Activated CD4-positive, alpha-beta T cell treated with anti-CD3 and anti-CD28 coated beads for 36 hours (primary cell): ENCODE measurements around the gene RHOT2. TPM values are rescaled to one million over a fixed set of nuclear protein-coding genes. Genes with fewer than 3 reads are reported as not detected.

ENCODE experiments used
- ATAC-seq: fragments of 200-7000 bp; cut with Tn5 transposase; one replicate; pipeline ENCODE4 v1.10.0; 2021; ENCODE audit warnings: mild to moderate bottlenecking, moderate library complexity
- CTCF ChIA-PET: fragments of 350-600 bp; sonication (Branson Sonifier 250); formaldehyde crosslinking; loops from one replicate; lab custom pipeline; 2021; ENCODE audit warnings: antibody characterized with exemption; lab: Charles Lee
- POLR2A ChIA-PET: fragments of 350-600 bp; sonication (Branson Sonifier 250); formaldehyde crosslinking; loops from one replicate; lab custom pipeline; 2021; ENCODE audit warnings: antibody characterized with exemption, inconsistent platforms; lab: Charles Lee
- DNase-seq: peaks from one replicate; pipeline ENCODE4 v3.0.0-alpha.2; 2020
- H3K27ac Mint-ChIP-seq: one replicate; pipeline ENCODE4 v1.8.0; 2021; ENCODE audit warnings: mixed read lengths
- H3K27me3 Mint-ChIP-seq: one replicate; pipeline ENCODE4 v1.8.0; 2021; ENCODE audit warnings: mixed read lengths
- H3K36me3 Mint-ChIP-seq: one replicate; pipeline ENCODE4 v1.8.0; 2021; ENCODE audit warnings: low read depth, mixed read lengths
- H3K4me1 Mint-ChIP-seq: one replicate; pipeline ENCODE4 v1.8.0; 2021; ENCODE audit warnings: mixed read lengths
- H3K4me3 Mint-ChIP-seq: one replicate; pipeline ENCODE4 v1.8.0; 2021; ENCODE audit warnings: mild to moderate bottlenecking, moderate library complexity, mixed read lengths
- H3K9me3 Mint-ChIP-seq: one replicate; pipeline ENCODE4 v1.8.0; 2021; ENCODE audit warnings: low read depth, mixed read lengths
- intact Hi-C, 2 experiments: fragments of 100-400 bp; cut with DNase I in 1 of 2; cut with micrococcal nuclease in 1 of 2; formaldehyde crosslinking; loops; one replicate each; pipeline versions ENCODE4 v1.14.2 to v1.15.1; 2022 to 2024; cut with DNase I, micrococcal nuclease
- total RNA-seq, 2 experiments: library from RNA; stranded (reverse); gene quantifications; one replicate each; pipeline ENCODE4 v1.2.3, GENCODE V29; 2021

RHOT2 gene
- total RNA-seq, 2 experiments from 2014 or later, result 123 to 130 TPM

- CTCF ChIA-PET, result no interaction called here
- POLR2A ChIA-PET, result interaction anchor here (1.0 kb wide), 1 partner anchor 740 kb away, joined by 3 read pairs; the partner anchor contains the start of gene UQCC4
- ATAC-seq (peak; percentile 52), DNase-seq (peak; percentile 96)
- intact Hi-C loops, result loop anchor here (1.0 to 5.0 kb wide), 16 partner anchors 10 to 1092 kb away; partner anchors contain the start of genes METTL26 (in 2 of the 2), ANTKMT (in 1 of the 2), AXIN1 (in 1 of the 2) and CAPN15 (in 1 of the 2)
- H3K27ac Mint-ChIP-seq, result peak within 1 kb of the TSS; percentile 73
- H3K9me3 Mint-ChIP-seq, result no peaks in the 10 kb centered on the region
- H3K4me3 Mint-ChIP-seq, result peak within 1 kb of the TSS; percentile 76
- H3K4me1 Mint-ChIP-seq, result peaks cover 37% of the 10 kb centered on the region
- peaks cover 21% of the 10 kb centered on the region for H3K36me3 Mint-ChIP-seq
- peaks cover 2% of the 10 kb centered on the region for H3K27me3 Mint-ChIP-seq
Observed at GRCh38 chr16:679814-680624, 12.1 kb downstream of the RHOT2 start, which contains the start of gene STUB1. Gene STUB1, plus strand, starts transcription at chr16:680410. Its CDS starts 116 bp downstream, at chr16:680526.

GRCh38 chr16:680625-680945, 12.7 kb downstream of the RHOT2 start:
- H3K9me3 Mint-ChIP-seq, result no peaks in the 10 kb centered on the region
- POLR2A ChIA-PET, result no interaction called here
- peak overlapping the region; percentile 76 for H3K4me3 Mint-ChIP-seq
- ATAC-seq (no peak), DNase-seq (no peak)
- peaks cover 35% of the 10 kb centered on the region for H3K4me1 Mint-ChIP-seq
- intact Hi-C loops, result loop anchor here (1.0 to 5.0 kb wide), 12 partner anchors 10 to 1092 kb away; partner anchors contain the start of genes METTL26 (in 2 of the 2), ANTKMT (in 1 of the 2), CAPN15 (in 1 of the 2) and CHTF18 (in 1 of the 2)
- CTCF ChIA-PET, result interaction anchor here (1.0 kb wide), 1 partner anchor 37 kb away, joined by 4 read pairs; no protein-coding TSS in a partner anchor
- peak overlapping the region; percentile 47 for H3K27ac Mint-ChIP-seq
- peaks cover 24% of the 10 kb centered on the region for H3K36me3 Mint-ChIP-seq
- no peaks in the 10 kb centered on the region for H3K27me3 Mint-ChIP-seq

GRCh38 chr16:680967-681745, 13.2 kb downstream of the RHOT2 start:
- no peaks in the 10 kb centered on the region for H3K27me3 Mint-ChIP-seq
- ChIA-PET CTCF (interaction anchor here (0.6 to 1.0 kb wide), 2 partner anchors 38 to 59 kb away, joined by 4 read pairs; no protein-coding TSS in a partner anchor), POLR2A (no interaction called here)
- peak; percentile 40 for DNase-seq
- intact Hi-C loops, result loop anchor here (1.0 to 5.0 kb wide), 12 partner anchors 9 to 1091 kb away; partner anchors contain the start of genes METTL26 (in 2 of the 2), ANTKMT (in 1 of the 2), CAPN15 (in 1 of the 2) and CHTF18 (in 1 of the 2)
- peak overlapping the region; percentile 47 for H3K27ac Mint-ChIP-seq
- ATAC-seq, result no peak
- peak overlapping the region; percentile 76 for H3K4me3 Mint-ChIP-seq
- peaks cover 36% of the 10 kb centered on the region for H3K4me1 Mint-ChIP-seq
- H3K36me3 Mint-ChIP-seq, result peaks cover 28% of the 10 kb centered on the region
- no peaks in the 10 kb centered on the region for H3K9me3 Mint-ChIP-seq

GRCh38 chr16:681746-682427, 14.0 kb downstream of the RHOT2 start:
- Mint-ChIP-seq H3K27me3 (no peaks in the 10 kb centered on the region), H3K4me3 (peak overlapping the region; percentile 76), H3K4me1 (peaks cover 34% of the 10 kb centered on the region), H3K27ac (peak overlapping the region; percentile 26), H3K36me3 (peaks cover 32% of the 10 kb centered on the region), H3K9me3 (no peaks in the 10 kb centered on the region)
- POLR2A ChIA-PET, result no interaction called here
- ATAC-seq (no peak), DNase-seq (no peak)
- intact Hi-C loops, result loop anchor here (5.0 kb wide), 7 partner anchors 40 to 1090 kb away; partner anchors contain the start of genes ANTKMT (in 1 of the 2), CAPN15 (in 1 of the 2), DECR2 (in 1 of the 2) and EME2 (in 1 of the 2)
- CTCF ChIA-PET, result interaction anchor here (0.6 to 1.0 kb wide), 2 partner anchors 39 to 60 kb away, joined by 4 read pairs; no protein-coding TSS in a partner anchor

- POLR2A ChIA-PET, result no interaction called here
- intact Hi-C loops, result loop anchor here (5.0 kb wide), 7 partner anchors 40 to 1090 kb away; partner anchors contain the start of genes ANTKMT (in 1 of the 2), CAPN15 (in 1 of the 2), DECR2 (in 1 of the 2) and EME2 (in 1 of the 2)
- peak overlapping the region; percentile 58 for H3K27ac Mint-ChIP-seq
- no peaks in the 10 kb centered on the region for H3K27me3 Mint-ChIP-seq
- CTCF ChIA-PET, result interaction anchor here (0.6 kb wide), 1 partner anchor 195 kb away, joined by 4 read pairs; no protein-coding TSS in a partner anchor
- ATAC-seq (no peak), DNase-seq (no peak)
- H3K4me1 Mint-ChIP-seq, result peaks cover 34% of the 10 kb centered on the region
- H3K9me3 Mint-ChIP-seq, result no peaks in the 10 kb centered on the region
- peak overlapping the region; percentile 76 for H3K4me3 Mint-ChIP-seq
- H3K36me3 Mint-ChIP-seq, result peaks cover 32% of the 10 kb centered on the region
Observed at GRCh38 chr16:682493-683395, 14.8 kb downstream of the RHOT2 start.

GRCh38 chr16:683396-684070, 15.6 kb downstream of the RHOT2 start:
- Mint-ChIP-seq H3K27me3 (no peaks in the 10 kb centered on the region), H3K4me1 (peaks cover 36% of the 10 kb centered on the region), H3K36me3 (peaks cover 32% of the 10 kb centered on the region), H3K9me3 (no peaks in the 10 kb centered on the region), H3K27ac (peak overlapping the region; percentile 58), H3K4me3 (peak overlapping the region; percentile 76)
- intact Hi-C loops, result loop anchor here (1.0 to 5.0 kb wide), 13 partner anchors 15 to 1089 kb away; partner anchors contain the start of genes ANTKMT (in 2 of the 2), METTL26 (in 2 of the 2), CAPN15 (in 1 of the 2) and CHTF18 (in 1 of the 2)
- CTCF ChIA-PET, result interaction anchor here (0.6 to 1.0 kb wide), 3 partner anchors 29 to 258 kb away, joined by 3 to 4 read pairs (median 4); partner anchors contain the start of gene RAB11FIP3
- peak; percentile 41 for DNase-seq
- no peak for ATAC-seq
- POLR2A ChIA-PET, result no interaction called here

GRCh38 chr16:684071-684794, 16.3 kb downstream of the RHOT2 start, which contains the start of gene JMJD8:
Gene JMJD8, minus strand, starts transcription at chr16:684334. Its CDS starts 15 bp downstream, at chr16:684319.
- Mint-ChIP-seq H3K27ac (peak within 1 kb of the TSS; percentile 58), H3K27me3 (no peaks in the 10 kb centered on the region), H3K9me3 (no peaks in the 10 kb centered on the region), H3K4me1 (peaks cover 40% of the 10 kb centered on the region), H3K36me3 (peaks cover 32% of the 10 kb centered on the region), H3K4me3 (peak within 1 kb of the TSS; percentile 76)
- DNase-seq (peak; percentile 99), ATAC-seq (peak; percentile 80)
- intact Hi-C loops, result loop anchor here (1.0 to 5.0 kb wide), 13 partner anchors 15 to 1088 kb away; partner anchors contain the start of genes ANTKMT (in 2 of the 2), METTL26 (in 2 of the 2), CAPN15 (in 1 of the 2) and CHTF18 (in 1 of the 2)
- ChIA-PET POLR2A (no interaction called here), CTCF (interaction anchor here (0.6 to 1.0 kb wide), 2 partner anchors 28 to 259 kb away, joined by 3 to 4 read pairs; partner anchors contain the start of gene RAB11FIP3)

GRCh38 chr16:684961-685696, 17.2 kb downstream of the RHOT2 start:
- CTCF ChIA-PET, result no interaction called here
- POLR2A ChIA-PET, result no interaction called here
- no peak overlapping the region for H3K27ac Mint-ChIP-seq
- no peaks in the 10 kb centered on the region for H3K27me3 Mint-ChIP-seq
- ATAC-seq, result no peak
- H3K9me3 Mint-ChIP-seq, result no peaks in the 10 kb centered on the region
- intact Hi-C loops, result loop anchor here (1.0 to 5.0 kb wide), 13 partner anchors 16 to 1087 kb away; partner anchors contain the start of genes ANTKMT (in 2 of the 2), METTL26 (in 2 of the 2), CAPN15 (in 1 of the 2) and CHTF18 (in 1 of the 2)
- peaks cover 32% of the 10 kb centered on the region for H3K36me3 Mint-ChIP-seq
- DNase-seq, result no peak
- no peak overlapping the region for H3K4me3 Mint-ChIP-seq
- peaks cover 42% of the 10 kb centered on the region for H3K4me1 Mint-ChIP-seq
